HUES48 (cell line): Measurements from ENCODE around the gene GSTK1.
"Not testable (repeated sequence)": the region's sequence is repeated elsewhere in the genome, so short reads cannot be mapped to it uniquely, and the experiment has no call there.

Source experiments
- H3K27ac ChIP-seq: one replicate; pipeline ENCODE4 v1.7.0; 2013; ENCODE audit warnings: low read depth, low read length, inconsistent platforms
- H3K27me3 ChIP-seq: 2 replicates; pipeline ENCODE4 v1.6.1; 2013; ENCODE audit warnings: mild to moderate bottlenecking, low read length; ENCODE audit not compliant: control insufficient read depth, insufficient read depth
- H3K36me3 ChIP-seq: 2 replicates; pipeline ENCODE4 v1.6.1; 2013; ENCODE audit warnings: low read length; ENCODE audit not compliant: control insufficient read depth, insufficient read depth
- H3K4me1 ChIP-seq: 2 replicates; pipeline ENCODE4 v1.6.1; 2013; ENCODE audit warnings: mild to moderate bottlenecking, low read length; ENCODE audit not compliant: control insufficient read depth, insufficient read depth
- H3K4me3 ChIP-seq: 2 replicates; pipeline ENCODE4 v1.5.1; 2013; ENCODE audit warnings: mild to moderate bottlenecking, low read depth, low read length
- H3K9ac ChIP-seq: 2 replicates; pipeline ENCODE4 v1.6.1; 2013; ENCODE audit warnings: mild to moderate bottlenecking, low read depth, low read length, moderate library complexity
- H3K9me3 ChIP-seq: 2 replicates; pipeline ENCODE4 v1.6.1; 2013; ENCODE audit warnings: low read length; ENCODE audit not compliant: control insufficient read depth, insufficient read depth

Gene GSTK1

GRCh38 chr7:143255564-143255963, 7.7 kb upstream of the GSTK1 start:
- Histone ChIP-seq H3K4me1 (no peaks in the 10 kb centered on the region), H3K9ac (no peak overlapping the region), H3K4me3 (no peak overlapping the region), H3K36me3 (no peaks in the 10 kb centered on the region), H3K9me3 (no peaks in the 10 kb centered on the region), H3K27ac (no peak overlapping the region), H3K27me3 (no peaks in the 10 kb centered on the region)

GRCh38 chr7:143256325-143256724, 6.9 kb upstream of the GSTK1 start:
- Histone ChIP-seq H3K36me3 (no peaks in the 10 kb centered on the region), H3K9ac (no peak overlapping the region), H3K4me3 (no peak overlapping the region), H3K9me3 (no peaks in the 10 kb centered on the region), H3K27ac (no peak overlapping the region), H3K27me3 (no peaks in the 10 kb centered on the region), H3K4me1 (no peaks in the 10 kb centered on the region)

GRCh38 chr7:143256932-143257331, 6.3 kb upstream of the GSTK1 start:
- Histone ChIP-seq H3K4me3 (no peak overlapping the region), H3K27ac (no peak overlapping the region), H3K9ac (no peak overlapping the region), H3K9me3 (no peaks in the 10 kb centered on the region), H3K4me1 (no peaks in the 10 kb centered on the region), H3K36me3 (no peaks in the 10 kb centered on the region), H3K27me3 (no peaks in the 10 kb centered on the region)

GRCh38 chr7:143257501-143257900, 5.7 kb upstream of the GSTK1 start:
- H3K27me3 ChIP-seq, result no peaks in the 10 kb centered on the region
- no peak overlapping the region for H3K27ac ChIP-seq

GRCh38 chr7:143258831-143259230, 4.4 kb upstream of the GSTK1 start:
- no peak overlapping the region for H3K27ac ChIP-seq
- no peak overlapping the region for H3K9ac ChIP-seq
- H3K36me3 ChIP-seq, result no peaks in the 10 kb centered on the region
- no peaks in the 10 kb centered on the region for H3K4me1 ChIP-seq
- no peaks in the 10 kb centered on the region for H3K9me3 ChIP-seq
- no peak overlapping the region for H3K4me3 ChIP-seq
- no peaks in the 10 kb centered on the region for H3K27me3 ChIP-seq

More at GRCh38 chr7:143257501-143257900, 5.7 kb upstream of the GSTK1 start:
- Histone ChIP-seq H3K36me3 (no peaks in the 10 kb centered on the region), H3K9ac (no peak overlapping the region), H3K9me3 (no peaks in the 10 kb centered on the region), H3K4me1 (no peaks in the 10 kb centered on the region), H3K4me3 (no peak overlapping the region)

- no peak overlapping the region for H3K9ac ChIP-seq
- H3K36me3 ChIP-seq, result no peaks in the 10 kb centered on the region
- no peaks in the 10 kb centered on the region for H3K27me3 ChIP-seq
- no peaks in the 10 kb centered on the region for H3K9me3 ChIP-seq
- H3K4me3 ChIP-seq, result no peak overlapping the region
- H3K4me1 ChIP-seq, result no peaks in the 10 kb centered on the region
- H3K27ac ChIP-seq, result no peak overlapping the region
Observed at GRCh38 chr7:143259765-143260164, 3.5 kb upstream of the GSTK1 start.

GRCh38 chr7:143261901-143262300, 1.3 kb upstream of the GSTK1 start:
- no peaks in the 10 kb centered on the region for H3K4me1 ChIP-seq
- H3K27ac ChIP-seq, result no peak overlapping the region
- H3K9me3 ChIP-seq, result no peaks in the 10 kb centered on the region

GRCh38 chr7:143264196-143264568, 941 bp downstream of the GSTK1 start:
- not testable (repeated sequence) for H3K27me3 ChIP-seq, H3K9me3 ChIP-seq, H3K27ac ChIP-seq, H3K4me1 ChIP-seq, H3K9ac ChIP-seq
- peaks cover 14% of the 10 kb centered on the region for H3K36me3 ChIP-seq
- peak overlapping the region; percentile 86 for H3K4me3 ChIP-seq

More at GRCh38 chr7:143261901-143262300, 1.3 kb upstream of the GSTK1 start:
- peaks cover 3% of the 10 kb centered on the region; the same call in 1 of the 2 replicates for H3K36me3 ChIP-seq
- no peaks in the 10 kb centered on the region for H3K27me3 ChIP-seq
- no peak overlapping the region for H3K9ac ChIP-seq
- no peak overlapping the region for H3K4me3 ChIP-seq

- Histone ChIP-seq H3K27me3 (no peaks in the 10 kb centered on the region), H3K27ac (no peak overlapping the region), H3K9ac (no peak overlapping the region), H3K36me3 (peaks cover 20% of the 10 kb centered on the region), H3K4me1 (no peaks in the 10 kb centered on the region), H3K4me3 (no peak overlapping the region), H3K9me3 (no peaks in the 10 kb centered on the region)
Observed at GRCh38 chr7:143265017-143265693, 1.9 kb downstream of the GSTK1 start.

GRCh38 chr7:143269251-143269650, 6.0 kb downstream of the GSTK1 start:
- H3K4me3 ChIP-seq, result no peak overlapping the region
- no peaks in the 10 kb centered on the region for H3K27me3 ChIP-seq
- no peaks in the 10 kb centered on the region for H3K9me3 ChIP-seq
- H3K27ac ChIP-seq, result no peak overlapping the region
- H3K4me1 ChIP-seq, result no peaks in the 10 kb centered on the region
- H3K36me3 ChIP-seq, result peaks cover 20% of the 10 kb centered on the region
- no peak overlapping the region for H3K9ac ChIP-seq

- Histone ChIP-seq H3K9ac (no peak overlapping the region), H3K9me3 (no peaks in the 10 kb centered on the region), H3K4me1 (no peaks in the 10 kb centered on the region), H3K36me3 (peaks cover 17% of the 10 kb centered on the region), H3K27me3 (no peaks in the 10 kb centered on the region), H3K4me3 (no peak overlapping the region), H3K27ac (no peak overlapping the region)
Observed at GRCh38 chr7:143271240-143271639, 8.0 kb downstream of the GSTK1 start.
